GOT3 (cell line): ENCODE results near the gene AHNAK.
"Not testable (repeated sequence)": the region's sequence is repeated elsewhere in the genome, so short reads cannot be mapped to it uniquely, and the experiment has no call there.

Source experiments
- DNase-seq: peaks from one replicate; lab custom pipeline; 2025; ENCODE audit warnings: mixed read lengths; lab: John Stamatoyannopoulos, UW

AHNAK gene

DNA sequence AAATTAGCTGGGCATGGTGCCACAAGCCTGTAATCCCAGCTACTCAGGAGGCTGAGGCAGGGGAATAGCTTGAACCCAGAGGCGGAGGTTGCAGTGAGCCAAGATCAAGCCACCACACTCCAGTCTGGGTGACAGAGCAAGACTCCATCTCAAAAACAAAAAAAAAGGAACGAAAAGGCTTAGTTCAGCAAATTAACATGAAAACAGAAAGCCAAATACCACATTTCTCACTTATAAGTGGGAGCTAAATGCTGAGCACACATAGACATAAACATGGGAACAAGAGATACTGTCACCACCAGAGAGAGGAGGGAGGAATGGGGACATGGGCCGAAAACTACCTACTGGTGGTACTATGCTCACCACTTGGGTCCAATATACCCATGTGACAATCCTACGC lies 89.1 kb downstream of the AHNAK start:
- no peak for DNase-seq

DNA sequence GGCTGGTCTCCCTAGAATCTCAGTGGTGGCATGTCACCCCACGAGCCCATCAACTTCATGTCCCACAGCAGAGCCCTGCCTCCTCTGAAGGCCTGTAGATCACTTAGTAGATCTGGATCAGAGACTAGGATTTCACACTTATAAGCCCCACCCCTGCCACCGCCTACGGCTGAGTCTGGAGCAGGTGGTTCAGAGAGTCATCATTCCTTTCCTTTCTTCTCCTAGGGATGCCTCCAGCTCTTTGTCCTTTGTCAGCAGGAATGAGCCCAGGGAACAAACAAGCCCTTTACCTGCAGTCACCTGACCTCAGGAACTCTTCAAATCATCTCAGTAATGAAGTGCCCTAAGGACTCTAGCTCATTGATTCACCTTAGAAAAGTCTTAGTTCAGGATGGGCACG lies 90.0 kb downstream of the AHNAK start:
- no peak for DNase-seq

GRCh38 chr11:62452839-62453468 lies 93.7 kb downstream of the AHNAK start:
- no peak for DNase-seq

DNA sequence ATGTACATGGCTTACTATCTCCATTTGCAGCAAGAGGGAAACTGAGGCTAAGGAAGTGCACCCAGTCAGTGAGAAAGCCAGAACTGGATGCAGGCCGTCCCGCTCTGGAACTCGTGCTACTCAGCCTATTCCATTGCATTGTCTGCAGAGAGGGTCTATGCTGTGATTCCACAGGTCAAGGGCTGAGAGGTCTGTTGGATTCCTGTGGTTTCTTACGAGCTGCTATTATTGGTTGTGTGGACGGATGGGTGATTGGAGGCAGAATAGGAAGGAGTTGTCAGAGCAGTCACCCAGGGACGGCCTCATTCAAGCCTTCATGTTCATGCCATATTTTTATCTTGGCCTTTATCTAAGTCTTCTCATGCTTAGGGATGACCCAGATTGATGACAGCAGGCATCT lies 94.3 kb downstream of the AHNAK start:
- DNase-seq: no peak

GRCh38 chr11:62451241-62451621 lies 95.4 kb downstream of the AHNAK start:
- DNase-seq: no peak

- no peak for DNase-seq
These were observed 95.9 kb downstream of the AHNAK start for GRCh38 chr11:62450543-62451240.

DNA sequence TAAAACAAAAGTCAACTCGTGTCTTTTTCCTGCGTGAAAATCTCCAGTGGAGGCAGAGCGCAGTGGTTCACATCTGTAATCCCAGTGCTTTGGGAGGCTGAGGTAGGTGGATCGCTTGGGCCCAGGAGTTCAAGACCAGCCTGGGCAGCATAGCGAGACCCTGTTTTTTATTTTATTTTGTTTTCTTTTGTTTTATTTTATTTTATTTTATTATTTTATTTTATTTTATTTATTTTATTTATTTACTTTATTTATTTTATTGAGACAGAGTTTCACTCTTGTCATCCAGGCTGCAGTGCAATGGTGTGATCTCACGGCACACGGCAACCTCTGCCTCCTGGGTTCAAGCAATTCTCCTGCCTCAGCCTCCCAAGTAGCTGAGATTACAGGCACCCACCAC lies 96.7 kb downstream of the AHNAK start:
- DNase-seq: not testable (repeated sequence)

- DNase-seq: no peak
These were observed 97.2 kb downstream of the AHNAK start for GRCh38 chr11:62449451-62449851.

DNA sequence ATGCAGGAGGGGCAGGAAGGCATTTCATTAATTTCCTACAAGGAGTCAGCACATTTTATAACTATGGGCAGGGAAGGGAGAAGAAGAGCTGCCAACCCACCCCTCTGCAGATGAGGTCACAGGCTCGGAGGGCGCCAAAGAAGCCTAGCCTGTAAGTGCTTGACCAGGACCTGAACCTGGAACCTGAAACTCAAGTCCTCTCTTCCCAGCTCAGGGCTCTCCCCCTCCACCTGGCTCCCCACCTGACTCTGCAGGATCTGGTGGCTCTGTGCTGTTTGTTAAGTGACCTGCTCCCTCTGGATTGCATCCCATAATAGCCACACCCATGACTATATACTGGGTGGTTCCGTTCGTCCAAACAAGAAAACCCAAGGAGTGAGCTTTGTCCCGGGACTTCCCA lies 100.5 kb downstream of the AHNAK start:
- DNase-seq: no peak

DNA sequence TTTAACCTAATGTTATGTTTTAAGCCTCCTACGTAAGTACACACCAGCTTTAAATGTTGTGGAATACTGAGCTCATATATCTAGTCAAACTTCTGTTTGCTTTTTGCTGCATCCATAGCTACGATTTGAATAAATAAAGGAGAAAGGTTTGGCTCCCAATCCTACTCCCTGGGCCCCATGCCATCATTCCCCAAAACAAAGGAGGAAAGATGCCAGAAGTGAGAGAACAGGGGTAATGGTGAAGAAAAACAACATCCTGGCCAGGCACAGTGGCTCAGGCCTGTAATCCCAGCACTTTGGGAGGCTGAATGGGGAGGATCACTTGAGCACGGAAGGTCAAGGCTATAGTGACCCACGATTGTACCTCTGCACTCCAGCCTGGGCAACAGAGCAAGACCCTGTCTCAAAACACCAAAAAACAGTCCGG lies 101.3 kb downstream of the AHNAK start:
- DNase-seq: no peak

GRCh38 chr11:62444835-62445234 lies 101.8 kb downstream of the AHNAK start:
- DNase-seq: no peak

GRCh38 chr11:62444236-62444833 lies 102.3 kb downstream of the AHNAK start:
- DNase-seq: no peak

DNA sequence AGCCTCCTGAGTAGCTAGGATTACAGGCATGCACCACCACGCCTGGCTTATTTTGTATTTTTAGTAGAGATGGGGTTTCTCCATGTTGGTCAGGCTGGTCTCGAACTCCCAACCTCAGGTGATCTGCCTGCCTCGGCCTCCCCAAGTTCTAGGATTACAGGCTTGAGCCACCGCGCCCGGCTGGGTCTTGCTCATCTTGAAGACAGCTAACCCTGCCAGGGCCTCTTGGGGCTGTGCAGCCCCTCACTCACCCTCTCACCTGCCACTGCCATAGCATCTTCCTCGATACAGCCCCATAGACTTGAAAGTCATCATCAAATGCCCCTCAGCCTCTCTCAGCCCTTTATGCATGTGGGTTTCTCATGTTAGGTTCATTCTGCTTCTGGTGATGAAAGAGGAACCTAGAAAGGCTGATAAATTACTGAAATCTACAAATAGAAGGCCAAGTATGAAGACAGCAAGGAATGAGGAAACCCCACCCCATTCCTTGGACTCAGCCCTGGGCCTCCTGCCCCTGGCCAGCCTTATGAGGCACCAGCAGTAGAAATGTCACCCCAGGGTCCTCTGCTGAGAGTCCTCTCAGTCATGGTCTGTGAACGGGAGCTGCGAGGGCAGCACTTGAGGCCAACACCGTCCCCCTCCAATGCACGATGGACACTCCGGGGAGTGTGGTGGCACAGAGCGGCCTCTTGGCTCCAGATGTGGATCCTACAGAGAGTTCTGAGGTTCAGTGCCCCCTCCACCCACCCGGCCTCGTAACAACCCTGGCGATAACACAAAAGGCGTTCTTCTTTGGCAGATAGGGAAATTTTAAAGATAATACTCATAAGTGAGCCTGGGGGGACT lies 103.0 kb downstream of the AHNAK start:
- no peak for DNase-seq

- DNase-seq: no peak
These were observed 106.6 kb downstream of the AHNAK start for GRCh38 chr11:62439785-62440602.

GRCh38 chr11:62438641-62439040 lies 108.0 kb downstream of the AHNAK start:
- no peak for DNase-seq

DNA sequence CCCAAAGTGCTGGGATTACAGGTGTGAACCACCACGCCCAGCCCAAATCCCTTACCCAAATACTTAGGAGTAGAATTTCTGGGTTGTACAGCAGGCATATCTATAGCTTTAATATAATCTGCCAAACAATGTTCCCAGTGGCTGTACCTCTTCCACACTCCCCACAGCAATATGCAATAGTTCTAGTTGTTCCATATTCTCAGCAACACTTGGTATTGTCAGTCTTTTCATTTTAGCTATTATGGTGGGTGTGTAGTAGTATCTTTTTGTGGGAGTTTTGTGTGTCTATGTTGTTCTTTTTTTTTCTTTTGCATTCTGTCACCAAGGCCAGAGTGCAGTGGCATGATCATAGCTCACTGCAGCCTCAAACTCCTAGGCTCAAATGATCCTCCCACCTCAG lies 109.0 kb downstream of the AHNAK start:
- DNase-seq: no peak

GRCh38 chr11:62435846-62436660 lies 110.6 kb downstream of the AHNAK start:
- no peak for DNase-seq

- DNase-seq: no peak
These were observed 112.7 kb downstream of the AHNAK start for GRCh38 chr11:62433904-62434276.

- no peak for DNase-seq
These were observed 113.3 kb downstream of the AHNAK start for GRCh38 chr11:62433141-62433903.

DNA sequence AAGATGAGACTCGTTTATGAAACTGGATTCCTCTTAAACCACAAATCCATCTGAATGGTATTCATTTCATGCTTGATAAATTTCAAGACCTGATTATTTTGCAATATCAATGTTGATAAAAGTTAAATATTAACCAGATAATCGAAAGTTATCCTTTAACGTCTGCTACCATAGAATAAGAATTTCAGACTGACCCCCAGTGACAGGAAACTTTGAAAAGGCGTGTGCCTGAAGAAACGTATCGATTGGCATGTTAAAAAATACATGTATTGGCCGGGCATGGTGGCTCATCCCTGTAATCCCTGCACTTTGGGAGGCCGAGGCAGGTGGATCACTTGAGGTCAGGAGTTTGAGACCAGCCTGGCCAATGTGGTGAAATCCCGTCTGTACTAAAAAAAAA lies 113.9 kb downstream of the AHNAK start:
- no peak for DNase-seq
